Limb (tissue), 2 donors: Measurements from ENCODE around the gene CFAP97D2.
"Not testable (repeated sequence)": the region's sequence is repeated elsewhere in the genome, so short reads cannot be mapped to it uniquely, and the experiment has no call there.

Experiments
- DNase-seq, 2 donors: peaks; one replicate each; pipeline ENCODE4 v3.0.0-alpha.2; 2016; ENCODE audit errors: extremely low spot score in 2 of 2

The CFAP97D2 gene

GRCh38 chr13:114179087-114179658 lies at the start of gene CFAP97D2:
TSS of gene CFAP97D2 (plus strand) at chr13:114179257. CDS start at chr13:114179331, 74 bp downstream.
- DNase-seq, result no peak

- DNase-seq, result no peak
These were observed 49.4 kb upstream of the CFAP97D2 start for GRCh38 chr13:114129649-114130062.

DNA sequence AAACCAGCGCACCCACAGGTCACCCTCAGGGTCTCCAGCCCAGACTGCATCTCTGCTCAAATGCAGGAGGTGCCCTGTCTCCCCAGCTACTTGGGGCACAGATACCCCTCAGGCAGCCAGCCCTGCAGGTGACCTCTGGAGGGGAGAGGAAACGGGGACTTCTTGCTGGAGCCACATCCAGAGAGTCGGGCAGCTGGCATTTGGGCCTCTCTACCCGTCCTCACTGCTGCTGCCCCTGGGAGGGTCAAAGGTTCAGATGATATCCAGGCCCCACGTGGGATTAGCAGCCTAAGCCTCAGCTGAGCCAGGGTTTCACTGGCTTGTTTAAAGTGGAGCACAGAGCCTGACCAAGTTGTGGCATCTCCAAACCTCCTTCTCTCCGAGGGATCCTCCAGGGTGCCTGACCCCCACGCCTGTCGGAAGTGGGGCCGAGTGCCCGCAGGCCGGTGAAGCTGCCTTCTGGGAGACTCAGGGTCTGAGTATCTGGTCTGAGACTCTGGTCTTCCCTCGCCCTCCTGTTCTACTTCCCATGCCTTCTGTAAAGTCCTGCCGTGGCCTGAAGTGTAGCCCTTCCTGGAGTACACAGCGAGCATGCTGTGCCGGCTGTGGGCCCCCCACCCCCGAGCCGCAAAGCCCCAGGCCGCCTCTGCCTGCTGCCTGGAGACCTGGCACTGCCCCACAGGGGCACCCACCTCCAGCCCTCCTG lies 48.8 kb upstream of the CFAP97D2 start:
- no peak for DNase-seq

DNA sequence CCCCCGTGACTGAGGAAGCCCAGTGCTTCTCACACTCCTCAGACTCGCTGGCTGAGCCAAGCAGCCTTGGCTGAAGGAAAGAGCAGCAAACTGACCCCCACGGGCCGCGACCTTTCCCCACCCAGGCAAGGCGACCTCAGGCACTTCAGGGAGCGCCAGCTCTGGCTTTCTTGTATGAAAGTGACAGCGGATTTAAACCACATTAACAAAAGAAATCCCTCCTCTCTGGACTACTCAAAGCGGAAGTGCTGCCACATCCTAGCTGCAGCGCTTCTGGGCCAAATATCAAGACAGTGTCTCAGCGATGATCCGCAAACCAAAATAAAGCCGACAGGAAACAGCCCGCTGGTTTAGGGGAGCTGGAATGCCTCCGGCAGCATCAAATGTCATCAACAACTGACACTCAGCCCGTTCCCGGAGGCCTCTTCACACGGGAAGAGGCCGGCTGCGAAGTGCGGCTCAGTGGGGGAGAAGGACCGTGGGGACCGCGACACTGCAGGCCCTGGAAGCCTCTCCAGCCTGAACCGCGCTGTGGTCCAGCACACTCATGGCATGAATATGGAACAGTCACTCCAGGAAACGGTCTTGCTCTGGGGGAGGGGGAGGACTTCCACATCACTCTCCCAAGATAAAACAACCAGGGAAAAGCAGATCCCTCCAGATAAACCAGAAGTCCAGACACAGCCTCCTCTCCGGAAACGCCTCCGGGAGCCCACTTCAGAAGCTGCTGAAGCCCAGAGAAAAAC lies 48.0 kb upstream of the CFAP97D2 start:
- DNase-seq, result peak in 1 of 2 donors; percentile 71

GRCh38 chr13:114131583-114132418 lies 47.3 kb upstream of the CFAP97D2 start:
- DNase-seq, result peak in 1 of 2 donors; percentile 68

- peak; percentile 79 to 87 for DNase-seq
These were observed 46.5 kb upstream of the CFAP97D2 start, which contains the start of gene RASA3 for GRCh38 chr13:114132419-114133121. TSS of gene RASA3 (minus strand) at chr13:114132623. CDS start at chr13:114132489, 134 bp downstream.

GRCh38 chr13:114133126-114133525 lies 45.9 kb upstream of the CFAP97D2 start:
- DNase-seq, result not testable (repeated sequence)

GRCh38 chr13:114133552-114133951 lies 45.5 kb upstream of the CFAP97D2 start:
- DNase-seq, result not testable (repeated sequence)

DNA sequence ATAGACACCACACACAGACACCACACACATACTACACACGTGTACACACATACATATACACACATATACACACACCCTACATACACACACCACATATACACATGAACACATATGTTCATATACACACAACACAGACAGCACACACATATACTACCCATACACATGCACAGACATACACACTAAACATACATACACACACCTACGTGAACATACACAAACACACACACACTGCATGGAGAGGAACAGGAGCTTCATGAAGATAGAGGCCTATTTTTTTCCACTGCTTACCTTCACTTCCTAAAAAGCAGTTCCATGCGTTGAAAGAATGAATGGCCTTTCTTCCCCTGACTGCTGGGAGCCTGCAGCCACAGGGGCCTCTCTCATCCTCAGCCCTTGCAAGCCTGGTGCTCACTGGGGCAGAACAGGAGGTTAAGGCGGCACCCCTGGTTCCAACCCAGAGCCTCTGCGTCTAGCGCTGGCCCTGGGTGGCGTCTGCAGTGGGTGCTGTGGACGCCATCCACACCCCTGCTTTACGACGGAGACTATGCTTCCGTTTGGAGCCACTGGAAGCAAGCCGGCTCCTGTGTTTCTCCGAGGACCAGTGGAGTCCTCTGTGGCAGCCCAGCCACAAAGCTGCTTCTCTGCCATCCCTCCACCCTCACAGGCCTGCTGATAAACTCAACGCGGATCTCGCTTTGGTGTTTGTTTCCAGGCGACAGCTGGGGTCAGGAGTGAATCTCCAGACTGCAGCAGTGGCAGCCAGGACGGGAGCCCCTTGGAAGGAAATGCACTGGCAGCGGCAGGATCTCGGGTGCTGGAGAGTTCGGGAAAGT lies 44.7 kb upstream of the CFAP97D2 start:
- DNase-seq, result no peak

- DNase-seq, result no peak
These were observed 44.0 kb upstream of the CFAP97D2 start for GRCh38 chr13:114134944-114135610.

- DNase-seq, result no peak
These were observed 43.3 kb upstream of the CFAP97D2 start for GRCh38 chr13:114135731-114136171.

- DNase-seq, result no peak
These were observed 42.5 kb upstream of the CFAP97D2 start for GRCh38 chr13:114136576-114136975.

GRCh38 chr13:114140131-114140905 lies 38.7 kb upstream of the CFAP97D2 start:
- DNase-seq, result no peak

GRCh38 chr13:114140906-114141250 lies 38.2 kb upstream of the CFAP97D2 start:
- DNase-seq, result no peak

- no peak for DNase-seq
These were observed 37.6 kb upstream of the CFAP97D2 start for GRCh38 chr13:114141261-114141996.

GRCh38 chr13:114142137-114142550 lies 36.9 kb upstream of the CFAP97D2 start:
- no peak for DNase-seq

DNA sequence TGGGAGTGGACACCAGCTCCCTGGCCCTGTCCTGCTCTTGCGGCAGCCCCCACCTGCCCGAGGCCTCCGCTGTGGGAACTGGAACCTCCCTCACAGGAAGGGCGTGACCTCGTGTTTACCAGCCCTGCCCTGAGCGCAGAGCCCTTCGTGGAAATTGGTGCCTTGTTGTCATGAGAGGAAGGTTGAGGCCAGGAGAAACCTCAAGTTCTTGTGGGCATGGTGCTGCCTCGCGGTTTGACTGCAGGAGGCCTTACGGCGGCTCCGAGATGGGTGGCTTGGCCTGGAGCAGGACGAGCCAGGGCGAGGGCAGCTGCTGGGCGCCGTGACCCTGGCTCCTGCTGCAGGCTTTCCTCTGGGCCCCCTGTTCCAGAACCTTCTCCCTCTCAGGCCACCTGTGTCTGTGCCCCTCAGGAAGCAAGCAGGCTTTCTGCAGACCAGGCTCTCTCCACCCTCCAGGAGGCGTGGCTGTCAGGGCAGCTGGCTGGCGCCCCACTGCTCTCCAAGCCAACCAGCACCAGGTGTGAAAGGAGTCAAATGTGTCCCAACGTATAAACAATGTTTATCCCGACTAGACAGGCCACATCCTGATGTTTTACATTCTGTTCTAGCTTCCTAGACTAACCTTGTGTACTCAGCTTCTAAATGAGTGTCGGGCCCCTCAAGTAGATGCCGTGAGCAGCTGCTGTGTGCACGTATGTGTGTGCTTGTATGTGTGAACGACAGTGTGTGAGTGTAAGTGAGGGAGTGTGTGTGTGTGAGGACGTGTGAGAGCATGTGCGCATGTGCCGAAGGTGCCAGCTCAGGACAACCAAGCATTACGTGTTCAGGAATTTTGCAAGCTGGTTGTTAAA lies 36.2 kb upstream of the CFAP97D2 start:
- no peak for DNase-seq
